ENCODE measurements around the gene DTNB. TPM values are rescaled to one million over a fixed set of nuclear protein-coding genes. Genes with fewer than 3 reads are reported as not detected.

The DTNB gene
- total and polyA plus RNA-seq, 8 donors: 10.5 to 70.0 (median 33.7) TPM

DNA sequence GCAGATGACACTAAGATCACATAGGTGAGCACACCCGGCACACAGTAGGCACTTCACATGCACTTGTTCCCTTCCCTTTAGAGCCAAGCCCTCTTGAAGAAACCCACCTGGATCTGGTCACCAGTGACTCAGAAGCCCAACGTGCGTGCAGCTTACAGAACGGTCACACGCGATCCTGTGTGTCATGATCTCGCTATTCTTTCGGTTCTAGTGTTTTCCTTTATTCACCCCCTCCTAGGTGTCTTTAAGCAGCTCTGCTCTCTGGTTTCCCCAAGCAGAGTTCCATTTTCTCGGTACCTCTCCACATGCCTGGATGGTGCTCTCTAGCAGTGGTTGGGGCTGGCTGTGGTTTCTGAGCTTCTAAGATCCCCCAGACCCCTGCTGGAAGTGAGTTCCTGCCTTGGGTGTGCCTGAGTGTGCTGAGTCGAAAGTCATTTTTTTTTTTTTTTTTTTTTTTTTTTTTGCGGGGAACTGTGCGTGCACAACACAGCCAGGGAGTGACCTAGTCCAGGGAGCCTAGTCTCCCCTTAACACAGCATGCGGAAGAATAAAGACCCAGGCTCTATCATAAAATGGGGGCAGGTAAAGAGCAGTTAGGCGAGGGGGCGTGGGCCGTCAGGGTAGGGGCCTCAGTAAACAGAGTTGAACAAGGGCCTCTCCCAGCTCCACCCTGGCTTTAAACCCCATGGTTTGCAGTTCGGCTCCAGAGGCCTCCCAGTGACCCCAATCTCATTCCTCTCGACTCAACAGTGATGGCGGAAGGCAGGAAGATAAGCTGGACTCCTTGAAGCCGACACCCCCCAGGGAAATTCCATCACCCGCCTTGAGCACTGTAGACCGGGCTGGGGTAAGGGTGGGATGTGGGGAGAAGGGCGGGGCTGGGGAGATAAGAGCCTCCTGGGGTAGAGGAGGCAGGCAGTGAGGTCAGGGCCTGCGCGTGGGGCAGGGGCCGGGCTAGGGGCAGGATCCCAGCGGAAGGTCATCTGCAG lies 301.8 kb downstream of the DTNB start:
- 75 to 86% (median 79%) methylated on average over 26 to 27 of the region's 27 CpGs for WGBS, 5 donors
- Histone ChIP-seq H3K27me3 (no peaks in the 10 kb centered on the region), H3K36me3 (no peaks in the 10 kb centered on the region), H3K4me3 (no peak overlapping the region), H3K27ac (no peak overlapping the region), H3K4me1 (peaks cover 5 to 19% (median 15%) of the 10 kb centered on the region in 4 donors), H3K9me3 (no peaks in the 10 kb centered on the region)
- no peak for TF ChIP-seq POLR2A (IDR thresholded peaks at IDR 0.05)
- no peak for TF ChIP-seq POLR2AphosphoS5 (IDR thresholded peaks at IDR 0.05)
- TF ChIP-seq EP300 (IDR thresholded peaks at IDR 0.05): no peak
- no peak for TF ChIP-seq CTCF (IDR thresholded peaks at IDR 0.05)
- intact Hi-C loops (cut with DNase I; ENCODE audit: low total_unique reads): loop anchor here (10.0 kb wide), 1 partner anchor 153 kb away; no protein-coding TSS in a partner anchor
- DNase-seq: peak; percentile 17 to 67

GRCh38 chr2:25369876-25370275 lies 303.5 kb downstream of the DTNB start:
- Histone ChIP-seq H3K27ac (no peak overlapping the region), H3K4me3 (no peak overlapping the region), H3K9me3 (no peaks in the 10 kb centered on the region), H3K4me1 (peaks cover 0 to 13% (median 10%) of the 10 kb centered on the region in 4 donors), H3K36me3 (no peaks in the 10 kb centered on the region), H3K27me3 (no peaks in the 10 kb centered on the region)
- peak in 1 of 2 donors; percentile 16 for DNase-seq
- intact Hi-C loops (cut with DNase I; ENCODE audit: low total_unique reads): loop anchor here (10.0 kb wide), 1 partner anchor 155 kb away; no protein-coding TSS in a partner anchor
- 78 to 89% (median 80%) methylated on average over 5 of the region's 5 CpGs for WGBS, 5 donors
- TF ChIP-seq CTCF (IDR thresholded peaks at IDR 0.05) (no peak), POLR2AphosphoS5 (IDR thresholded peaks at IDR 0.05) (no peak), EP300 (IDR thresholded peaks at IDR 0.05) (no peak)

DNA sequence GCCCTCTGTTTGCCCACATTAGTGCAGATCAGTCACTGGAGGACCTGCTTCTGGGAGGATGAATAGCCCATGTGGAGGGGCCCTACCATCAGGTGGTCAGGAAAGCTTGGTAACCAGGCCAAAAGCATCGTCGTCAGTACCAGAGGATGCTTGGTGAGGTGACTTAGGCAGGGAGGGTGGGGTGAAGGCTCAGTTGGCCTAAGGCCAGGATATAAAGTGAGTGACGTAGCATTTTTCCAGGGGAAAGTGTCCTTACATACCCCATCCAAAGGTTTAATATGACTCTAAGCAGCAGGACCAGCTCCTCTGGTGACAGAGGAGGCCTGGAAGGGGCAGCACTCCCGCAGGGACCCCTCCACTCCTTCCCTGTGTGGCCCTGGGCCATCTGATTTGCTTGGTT lies 303.9 kb downstream of the DTNB start:
- WGBS, 5 donors: 67 to 76% (median 74%) methylated on average over 4 of the region's 4 CpGs
- intact Hi-C loops (cut with DNase I; ENCODE audit: low total_unique reads): no loop called here

More for the DNA sequence above, 303.9 kb downstream of the DTNB start:
- Histone ChIP-seq H3K36me3 (no peaks in the 10 kb centered on the region), H3K4me1 (peaks cover 0 to 13% (median 10%) of the 10 kb centered on the region in 4 donors), H3K27me3 (no peaks in the 10 kb centered on the region), H3K4me3 (no peak overlapping the region), H3K27ac (no peak overlapping the region), H3K9me3 (no peaks in the 10 kb centered on the region)
- TF ChIP-seq CTCF (IDR thresholded peaks at IDR 0.05): no peak
- TF ChIP-seq POLR2A (IDR thresholded peaks at IDR 0.05): no peak
- TF ChIP-seq EP300 (IDR thresholded peaks at IDR 0.05): no peak
- no peak for TF ChIP-seq POLR2AphosphoS5 (IDR thresholded peaks at IDR 0.05)
- peak in 1 of 2 donors; percentile 4 for DNase-seq
